Aorta (tissue), 5 donors: ENCODE results near the gene SLC22A24. TPM values are rescaled to one million over a fixed set of nuclear protein-coding genes. Genes with fewer than 3 reads are reported as not detected.

Source experiments
- ATAC-seq: fragments of 200-7000 bp; cut with Tn5 transposase; one replicate; pipeline ENCODE4 v1.9.1; 2022; ENCODE audit warnings: moderate library complexity; ENCODE audit not compliant: low FRiP score
- DNase-seq, 2 donors: peaks; one replicate each; pipeline ENCODE4 v3.0.0-alpha.2; 2020
- H3K27ac ChIP-seq, 2 donors: one replicate each; pipeline ENCODE4 v1.5.1; 2013; ENCODE audit warnings: low read length in 2 of 2, mild to moderate bottlenecking in 2 of 2, moderate library complexity in 2 of 2, control low read depth in 1 of 2, inconsistent platforms in 1 of 2, low read depth in 1 of 2
- H3K27me3 ChIP-seq, 2 donors: one replicate each; pipeline ENCODE4 v1.6.1; 2013; ENCODE audit warnings: control low read depth in 1 of 2, low read length in 1 of 2, mild to moderate bottlenecking in 1 of 2, moderate library complexity in 1 of 2; ENCODE audit not compliant: insufficient read depth in 2 of 2, control insufficient read depth in 1 of 2
- H3K36me3 ChIP-seq, 2 donors: one replicate each; pipeline ENCODE4 v1.6.1; 2013; ENCODE audit warnings: control low read depth in 1 of 2, low read length in 1 of 2, mild to moderate bottlenecking in 1 of 2; ENCODE audit not compliant: insufficient read depth in 2 of 2, control insufficient read depth in 1 of 2
- H3K4me1 ChIP-seq, 2 donors: one replicate each; pipeline ENCODE4 v1.6.1; 2013; ENCODE audit warnings: low read length in 2 of 2, control low read depth in 1 of 2, mild to moderate bottlenecking in 1 of 2, moderate library complexity in 1 of 2; ENCODE audit not compliant: insufficient read depth in 2 of 2, control insufficient read depth in 1 of 2
- H3K4me3 ChIP-seq, 2 donors: one replicate each; pipeline ENCODE4 v1.5.1; 2013; ENCODE audit warnings: low read length in 2 of 2, control low read depth in 1 of 2, mild to moderate bottlenecking in 1 of 2
- H3K9me3 ChIP-seq: one replicate; pipeline ENCODE4 v1.6.1; 2013; ENCODE audit warnings: mild to moderate bottlenecking, low read length; ENCODE audit not compliant: control insufficient read depth
- WGBS, 2 donors: extraction: QIAGEN DNeasy Blood & Tissue Kit; methylation state at CpG; one replicate each; pipeline ENCODE4 v1.1.7; 2013; 5-methylcytosine and 5-hydroxymethylcytosine counted together
- intact Hi-C, 2 donors: fragments of 100-400 bp; cut with DNase I; formaldehyde crosslinking; loops; one replicate each; pipeline versions ENCODE4 v1.14.2 to v1.15.0; 2022
- long read RNA-seq, 2 donors: library from polyadenylated mRNA; unstranded; transcript quantifications; one replicate each; pipeline ENCODE4 v2.0.0, GENCODE V29; 2020 to 2021
- polyA plus RNA-seq, 2 donors: library from polyadenylated mRNA; stranded (reverse); fragments of 200-250 nt; gene quantifications; one replicate each; pipeline ENCODE4 v1.2.3, GENCODE V29; 2013
- total RNA-seq, 2 donors: library from RNA; stranded (reverse); fragmentation: NEBNext Ultra II Directional; extraction: Animal tissue kit (Norgen Biotek cat#: 25700); gene quantifications; one replicate each; pipeline ENCODE4 v1.2.1, GENCODE V29; 2021
- donor health status: healthy with polysubstance abuse.
- donor health status: Bipolar disorder and iron deficiency.
- donor health status: DM: no; HTN: no; CAD: no.
- donor health status: DM: no; HTN: no; CAD: no.
- donor health status: DM: yes; HTN: yes; CAD: no.

SLC22A24 gene
- total RNA-seq, result not detected
- polyA plus RNA-seq, result not detected
- long read RNA-seq, donor 1, result 0 reads
- long read RNA-seq, donor 2, result 0 reads

DNA sequence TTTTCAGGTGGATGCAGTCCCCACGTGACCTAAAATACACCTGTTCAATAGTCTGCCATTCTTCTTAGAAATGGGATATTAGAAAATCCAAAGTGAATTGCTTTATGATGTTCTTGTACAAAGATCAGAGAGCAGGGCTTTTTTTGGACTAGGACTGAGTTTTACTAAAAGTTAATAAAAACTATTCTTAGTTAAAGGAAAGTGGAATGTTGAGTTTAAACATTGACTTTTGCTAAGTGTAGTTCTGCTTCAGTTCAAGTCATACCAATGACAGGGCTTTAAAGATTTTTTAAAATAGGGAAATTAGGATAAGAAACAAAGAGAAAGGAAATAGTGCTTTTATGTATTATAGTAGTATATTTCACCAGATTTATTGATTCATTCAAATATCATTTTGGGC lies at the start of gene SLC22A24:
TSS of gene SLC22A24 (minus strand) at position 101 of the 400 bp plus-strand sequence. CDS start 442 bp downstream, outside the sequence.
- intact Hi-C loops, result no loop called here
- H3K36me3 ChIP-seq, result no peaks in the 10 kb centered on the region
- H3K27ac ChIP-seq, result no peak within 1 kb of the TSS
- WGBS, 2 donors, result 78 to 85% methylated on average over 1 of the region's 1 CpG
- no peak within 1 kb of the TSS for H3K4me3 ChIP-seq
- H3K9me3 ChIP-seq, result no peaks in the 10 kb centered on the region
- H3K27me3 ChIP-seq, result no peaks in the 10 kb centered on the region
- DNase-seq (no peak), ATAC-seq (no peak)
- H3K4me1 ChIP-seq, result no peaks in the 10 kb centered on the region

GRCh38 chr11:63180536-63180935 lies 36.5 kb upstream of the SLC22A24 start:
- Histone ChIP-seq H3K9me3 (no peaks in the 10 kb centered on the region), H3K27ac (no peak overlapping the region), H3K36me3 (no peaks in the 10 kb centered on the region), H3K4me3 (no peak overlapping the region), H3K4me1 (no peaks in the 10 kb centered on the region), H3K27me3 (no peaks in the 10 kb centered on the region)
- 26 to 31% methylated on average over 1 of the region's 1 CpG for WGBS, 2 donors
- intact Hi-C loops, result no loop called here
- ATAC-seq (no peak), DNase-seq (no peak)

- intact Hi-C loops, result no loop called here
- ATAC-seq (no peak), DNase-seq (no peak)
- WGBS, 2 donors, result 41 to 50% methylated on average over 1 of the region's 1 CpG
- no peak overlapping the region for H3K4me3 ChIP-seq
- H3K27ac ChIP-seq, result no peak overlapping the region
- no peaks in the 10 kb centered on the region for H3K9me3 ChIP-seq
- H3K27me3 ChIP-seq, result no peaks in the 10 kb centered on the region
- no peaks in the 10 kb centered on the region for H3K4me1 ChIP-seq
- no peaks in the 10 kb centered on the region for H3K36me3 ChIP-seq
Observed at GRCh38 chr11:63179432-63180041, 35.5 kb upstream of the SLC22A24 start.

DNA sequence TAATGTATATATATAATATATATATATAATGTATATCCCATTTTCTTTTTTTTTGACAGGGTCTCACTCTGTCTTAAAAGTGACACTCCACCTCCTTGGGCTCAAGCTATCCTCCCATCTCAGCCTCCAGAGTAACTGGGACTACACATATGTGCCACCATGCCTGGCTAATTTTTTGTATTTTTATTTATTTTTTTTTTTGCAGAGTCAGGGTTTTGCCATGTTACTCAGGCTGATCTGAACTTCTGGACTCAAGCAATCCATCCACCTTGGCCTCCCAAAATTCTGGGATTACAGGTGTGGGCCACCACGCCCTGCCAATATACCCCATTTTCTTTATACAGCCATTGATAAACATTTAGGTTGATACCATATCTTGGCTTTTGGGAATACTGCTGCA lies 33.9 kb upstream of the SLC22A24 start:
- no peaks in the 10 kb centered on the region for H3K9me3 ChIP-seq
- intact Hi-C loops, result no loop called here
- no peak overlapping the region for H3K4me3 ChIP-seq
- no peaks in the 10 kb centered on the region for H3K4me1 ChIP-seq
- ATAC-seq (no peak), DNase-seq (no peak)
- WGBS, 2 donors, result 82% methylated on average over 1 of the region's 1 CpG
- no peak overlapping the region for H3K27ac ChIP-seq
- no peaks in the 10 kb centered on the region for H3K27me3 ChIP-seq
- no peaks in the 10 kb centered on the region for H3K36me3 ChIP-seq

DNA sequence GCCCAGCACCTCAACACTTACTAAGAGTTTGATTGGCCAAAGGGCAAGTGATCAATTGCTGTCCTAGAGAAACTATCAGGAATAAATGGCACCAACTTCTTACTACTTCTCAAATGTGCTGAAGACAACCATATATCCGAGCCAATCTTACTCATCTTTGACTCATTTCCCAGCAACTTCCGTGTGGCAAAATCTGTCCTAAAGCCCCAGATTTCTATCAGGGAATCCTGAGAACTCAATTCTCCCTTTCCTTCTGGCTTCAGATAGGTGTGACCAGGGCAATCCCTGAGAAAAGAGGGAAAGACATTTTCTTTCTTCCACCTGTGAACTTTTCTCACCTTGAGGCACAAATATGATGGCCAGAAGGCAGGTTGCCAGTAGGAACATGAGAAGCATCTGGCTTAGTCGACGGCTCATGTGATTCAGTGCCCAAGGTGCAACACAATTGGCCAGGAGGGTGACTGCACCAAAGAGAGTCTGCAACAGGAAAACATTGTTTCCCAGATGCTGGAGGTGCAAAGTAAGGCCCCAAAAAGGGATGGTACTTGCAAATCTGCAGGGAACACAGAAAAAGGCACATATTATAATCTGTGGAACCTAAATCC lies 21.8 kb upstream of the SLC22A24 start:
- no peaks in the 10 kb centered on the region for H3K4me1 ChIP-seq
- peaks cover 6% of the 10 kb centered on the region for H3K9me3 ChIP-seq
- peaks cover 0 to 6% of the 10 kb centered on the region in 2 donors for H3K27me3 ChIP-seq
- no peak overlapping the region for H3K27ac ChIP-seq
- DNase-seq, result no peak
- H3K36me3 ChIP-seq, result no peaks in the 10 kb centered on the region
- WGBS, 2 donors, result 73 to 80% methylated on average over 4 of the region's 4 CpGs
- intact Hi-C loops, result no loop called here
- ATAC-seq, result no peak
- H3K4me3 ChIP-seq, result no peak overlapping the region

DNA sequence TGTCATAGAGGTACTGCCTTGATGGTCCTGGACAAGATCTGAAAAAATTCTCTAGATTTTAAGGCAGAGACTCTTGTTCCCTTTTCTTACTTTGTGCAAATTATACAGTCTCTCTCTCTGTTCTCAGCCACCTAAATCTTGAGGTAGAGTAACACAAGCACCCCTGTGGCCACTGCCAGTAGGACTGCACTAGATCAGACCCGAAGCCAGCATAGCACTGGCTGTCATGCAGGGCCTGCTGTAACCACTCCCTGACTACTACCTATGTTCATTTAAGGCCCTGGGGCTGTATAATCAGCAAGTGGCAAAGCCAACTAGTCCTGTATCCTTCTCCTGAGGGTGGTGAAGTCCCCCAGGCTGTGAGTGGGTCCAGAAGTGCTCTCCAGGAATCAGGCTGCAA lies 11.8 kb upstream of the SLC22A24 start:
- H3K36me3 ChIP-seq, result no peaks in the 10 kb centered on the region
- WGBS, 2 donors, result 69 to 83% methylated on average over 1 of the region's 1 CpG
- ATAC-seq (no peak), DNase-seq (no peak)
- intact Hi-C loops, result no loop called here
- H3K4me3 ChIP-seq, result no peak overlapping the region
- H3K27me3 ChIP-seq, result no peaks in the 10 kb centered on the region
- H3K9me3 ChIP-seq, result no peaks in the 10 kb centered on the region
- no peaks in the 10 kb centered on the region for H3K4me1 ChIP-seq
- H3K27ac ChIP-seq, result no peak overlapping the region

DNA sequence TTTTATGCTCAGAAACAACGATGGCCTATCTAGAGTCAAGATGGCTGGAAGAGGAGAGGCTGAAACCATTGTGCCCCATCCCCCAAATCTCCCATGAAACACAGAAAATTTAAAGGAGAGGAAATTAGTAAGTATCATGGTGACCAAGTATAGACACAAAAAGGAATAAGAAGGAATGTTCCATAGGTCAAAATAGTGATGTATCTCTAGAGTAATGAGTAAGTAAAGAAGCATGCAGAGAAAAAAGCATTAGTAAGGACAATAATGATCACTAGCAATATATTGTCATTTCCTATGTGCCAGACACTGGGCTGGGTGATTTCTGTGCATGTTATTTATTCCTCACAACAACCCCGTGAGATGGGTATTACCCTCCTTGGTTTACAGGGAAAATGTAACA lies 2.6 kb upstream of the SLC22A24 start:
- Histone ChIP-seq H3K27ac (no peak overlapping the region), H3K4me1 (no peaks in the 10 kb centered on the region), H3K27me3 (no peaks in the 10 kb centered on the region), H3K9me3 (no peaks in the 10 kb centered on the region), H3K4me3 (no peak overlapping the region), H3K36me3 (no peaks in the 10 kb centered on the region)
- WGBS, 2 donors, result 71 to 76% methylated on average over 2 of the region's 2 CpGs
- intact Hi-C loops, result no loop called here
- ATAC-seq (no peak), DNase-seq (no peak)

- 26 to 34% methylated on average over 3 of the region's 3 CpGs for WGBS, 2 donors
- DNase-seq, result no peak
- no peak for ATAC-seq
- intact Hi-C loops, result no loop called here
- Histone ChIP-seq H3K27me3 (no peaks in the 10 kb centered on the region), H3K4me3 (no peak overlapping the region), H3K36me3 (no peaks in the 10 kb centered on the region), H3K27ac (no peak overlapping the region), H3K9me3 (no peaks in the 10 kb centered on the region), H3K4me1 (no peaks in the 10 kb centered on the region)
Observed at GRCh38 chr11:63142459-63142858, 1.6 kb downstream of the SLC22A24 start.
